NCI-H1694 (cell line): Measurements from ENCODE around the gene SERPIND1.
"Not testable (repeated sequence)": the region's sequence is repeated elsewhere in the genome, so short reads cannot be mapped to it uniquely, and the experiment has no call there.

Source experiments
- DNase-seq: peaks from one replicate; lab custom pipeline; 2025; lab: John Stamatoyannopoulos, UW

SERPIND1 gene

GRCh38 chr22:20747223-20747622 is 26.7 kb upstream of the SERPIND1 start:
- DNase-seq: no peak

GRCh38 chr22:20748082-20748481 is 25.8 kb upstream of the SERPIND1 start:
- no peak for DNase-seq

GRCh38 chr22:20748731-20749428 is 25.0 kb upstream of the SERPIND1 start:
- DNase-seq: no peak

GRCh38 chr22:20749453-20749852 is 24.5 kb upstream of the SERPIND1 start:
- DNase-seq: no peak

- no peak for DNase-seq
Measured at GRCh38 chr22:20750461-20751184, 23.3 kb upstream of the SERPIND1 start.

- DNase-seq: no peak
Measured at GRCh38 chr22:20751185-20751851, 22.6 kb upstream of the SERPIND1 start.

GRCh38 chr22:20752104-20752741 is 21.7 kb upstream of the SERPIND1 start:
- no peak for DNase-seq

GRCh38 chr22:20752873-20753272 is 21.0 kb upstream of the SERPIND1 start:
- no peak for DNase-seq

- no peak for DNase-seq
Measured at GRCh38 chr22:20756846-20757245, 17.1 kb upstream of the SERPIND1 start.

- DNase-seq: no peak
Measured at GRCh38 chr22:20758688-20759087, 15.2 kb upstream of the SERPIND1 start.

GRCh38 chr22:20760084-20760483 is 13.8 kb upstream of the SERPIND1 start:
- no peak for DNase-seq

GRCh38 chr22:20761536-20761935 is 12.4 kb upstream of the SERPIND1 start:
- DNase-seq: no peak

- DNase-seq: no peak
Measured at GRCh38 chr22:20762233-20762796, 11.6 kb upstream of the SERPIND1 start.

GRCh38 chr22:20763630-20764470 is 10.1 kb upstream of the SERPIND1 start:
- DNase-seq: no peak

GRCh38 chr22:20764471-20764720 is 9.5 kb upstream of the SERPIND1 start:
- no peak for DNase-seq

GRCh38 chr22:20764729-20765128 is 9.2 kb upstream of the SERPIND1 start:
- DNase-seq: no peak

GRCh38 chr22:20765938-20766337 is 8.0 kb upstream of the SERPIND1 start:
- DNase-seq: no peak

- DNase-seq: no peak
Measured at GRCh38 chr22:20766530-20766929, 7.4 kb upstream of the SERPIND1 start.

GRCh38 chr22:20769496-20769826 is 4.5 kb upstream of the SERPIND1 start:
- not testable (repeated sequence) for DNase-seq

- no peak for DNase-seq
Measured at GRCh38 chr22:20771918-20772625, 1.8 kb upstream of the SERPIND1 start.

GRCh38 chr22:20774882-20775281 is 969 bp downstream of the SERPIND1 start:
- DNase-seq: no peak
